ENCODE results near the gene METRN.
A peak's percentile ranks its signal among the peaks of the same experiment; 100 is the strongest.

Gene METRN

GRCh38 chr16:715477-716199, 720 bp downstream of the METRN start (continued):
- TF ChIP-seq ZBTB8A (tag by site-specific recombination; IDR thresholded peaks at IDR 0.05) (peak; percentile 64; the same call in 1 of the 2 replicates), ZFHX2 (tag by site-specific recombination; conservative IDR thresholded peaks at IDR 0.05) (peak; percentile 28; the same call in 1 of the 2 replicates), KLF8 (tag by site-specific recombination; IDR thresholded peaks at IDR 0.05) (peak; percentile 38; the same call in 1 of the 2 replicates), ZNF16 (tag by site-specific recombination; IDR thresholded peaks at IDR 0.05; ENCODE audit: low read depth) (no peak), ZBTB20 (tag by site-specific recombination; IDR thresholded peaks at IDR 0.05) (peak; percentile 55; the same call in 1 of the 2 replicates), ZNF561 (tag by site-specific recombination; IDR thresholded peaks at IDR 0.05; ENCODE audit: borderline replicate concordance) (peak; percentile 69; the same call in 1 of the 2 replicates), ZNF341 (tag by site-specific recombination; IDR thresholded peaks at IDR 0.05; ENCODE audit: low read depth) (peak; percentile 38), ZIC2 (tag by site-specific recombination; IDR thresholded peaks at IDR 0.05) (peak; percentile 66), ZNF366 (tag by site-specific recombination; conservative IDR thresholded peaks at IDR 0.05) (no peak), ZNF274 (IDR thresholded peaks at IDR 0.05; ENCODE audit: low read length) (no peak), ZNF274 (tag by site-specific recombination; IDR thresholded peaks at IDR 0.05; ENCODE audit: borderline replicate concordance) (no peak), KLF9 (tag by site-specific recombination; IDR thresholded peaks at IDR 0.05; ENCODE audit: low read depth) (peak; percentile 35; the same call in 1 of the 2 replicates), ZSCAN30 (tag by site-specific recombination; IDR thresholded peaks at IDR 0.05) (0 out of 2 replicates have a peak, but pooled peaks have one; percentile 30), KLF10 (tag by site-specific recombination; IDR thresholded peaks at IDR 0.05) (0 out of 2 replicates have a peak, but pooled peaks have one; percentile 27), WT1 (tag by site-specific recombination; IDR thresholded peaks at IDR 0.05) (peak; percentile 46; the same call in 1 of the 2 replicates), ZNF677 (tag by site-specific recombination; IDR thresholded peaks at IDR 0.05) (peak; percentile 9; the same call in 1 of the 2 replicates), KLF17 (tag by site-specific recombination; IDR thresholded peaks at IDR 0.05) (peak; percentile 58), ZNF335 (tag by site-specific recombination; conservative IDR thresholded peaks at IDR 0.05) (peak; percentile 48), GLIS2 (tag by site-specific recombination; IDR thresholded peaks at IDR 0.05) (peak; percentile 46; the same call in 1 of the 2 replicates), ZNF600 (tag by site-specific recombination; IDR thresholded peaks at IDR 0.05) (peak; percentile 65)
- TF ChIP-seq, protein P1, sequence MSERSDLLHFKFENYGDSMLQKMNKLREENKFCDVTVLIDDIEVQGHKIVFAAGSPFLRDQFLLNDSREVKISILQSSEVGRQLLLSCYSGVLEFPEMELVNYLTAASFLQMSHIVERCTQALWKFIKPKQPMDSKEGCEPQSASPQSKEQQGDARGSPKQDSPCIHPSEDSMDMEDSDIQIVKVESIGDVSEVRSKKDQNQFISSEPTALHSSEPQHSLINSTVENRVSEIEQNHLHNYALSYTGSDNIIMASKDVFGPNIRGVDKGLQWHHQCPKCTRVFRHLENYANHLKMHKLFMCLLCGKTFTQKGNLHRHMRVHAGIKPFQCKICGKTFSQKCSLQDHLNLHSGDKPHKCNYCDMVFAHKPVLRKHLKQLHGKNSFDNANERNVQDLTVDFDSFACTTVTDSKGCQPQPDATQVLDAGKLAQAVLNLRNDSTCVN (tag by site-specific recombination; optimal IDR thresholded peaks at IDR 0.05): peak; percentile 61
- TF ChIP-seq, protein P2, sequence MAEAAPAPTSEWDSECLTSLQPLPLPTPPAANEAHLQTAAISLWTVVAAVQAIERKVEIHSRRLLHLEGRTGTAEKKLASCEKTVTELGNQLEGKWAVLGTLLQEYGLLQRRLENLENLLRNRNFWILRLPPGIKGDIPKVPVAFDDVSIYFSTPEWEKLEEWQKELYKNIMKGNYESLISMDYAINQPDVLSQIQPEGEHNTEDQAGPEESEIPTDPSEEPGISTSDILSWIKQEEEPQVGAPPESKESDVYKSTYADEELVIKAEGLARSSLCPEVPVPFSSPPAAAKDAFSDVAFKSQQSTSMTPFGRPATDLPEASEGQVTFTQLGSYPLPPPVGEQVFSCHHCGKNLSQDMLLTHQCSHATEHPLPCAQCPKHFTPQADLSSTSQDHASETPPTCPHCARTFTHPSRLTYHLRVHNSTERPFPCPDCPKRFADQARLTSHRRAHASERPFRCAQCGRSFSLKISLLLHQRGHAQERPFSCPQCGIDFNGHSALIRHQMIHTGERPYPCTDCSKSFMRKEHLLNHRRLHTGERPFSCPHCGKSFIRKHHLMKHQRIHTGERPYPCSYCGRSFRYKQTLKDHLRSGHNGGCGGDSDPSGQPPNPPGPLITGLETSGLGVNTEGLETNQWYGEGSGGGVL (tag by site-specific recombination; IDR thresholded peaks at IDR 0.05): peak; percentile 43; the same call in 1 of the 2 replicates
- TF ChIP-seq, protein P3, sequence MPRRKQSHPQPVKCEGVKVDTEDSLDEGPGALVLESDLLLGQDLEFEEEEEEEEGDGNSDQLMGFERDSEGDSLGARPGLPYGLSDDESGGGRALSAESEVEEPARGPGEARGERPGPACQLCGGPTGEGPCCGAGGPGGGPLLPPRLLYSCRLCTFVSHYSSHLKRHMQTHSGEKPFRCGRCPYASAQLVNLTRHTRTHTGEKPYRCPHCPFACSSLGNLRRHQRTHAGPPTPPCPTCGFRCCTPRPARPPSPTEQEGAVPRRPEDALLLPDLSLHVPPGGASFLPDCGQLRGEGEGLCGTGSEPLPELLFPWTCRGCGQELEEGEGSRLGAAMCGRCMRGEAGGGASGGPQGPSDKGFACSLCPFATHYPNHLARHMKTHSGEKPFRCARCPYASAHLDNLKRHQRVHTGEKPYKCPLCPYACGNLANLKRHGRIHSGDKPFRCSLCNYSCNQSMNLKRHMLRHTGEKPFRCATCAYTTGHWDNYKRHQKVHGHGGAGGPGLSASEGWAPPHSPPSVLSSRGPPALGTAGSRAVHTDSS (tag by site-specific recombination; IDR thresholded peaks at IDR 0.05): no peak
- TF ChIP-seq, protein P4, sequence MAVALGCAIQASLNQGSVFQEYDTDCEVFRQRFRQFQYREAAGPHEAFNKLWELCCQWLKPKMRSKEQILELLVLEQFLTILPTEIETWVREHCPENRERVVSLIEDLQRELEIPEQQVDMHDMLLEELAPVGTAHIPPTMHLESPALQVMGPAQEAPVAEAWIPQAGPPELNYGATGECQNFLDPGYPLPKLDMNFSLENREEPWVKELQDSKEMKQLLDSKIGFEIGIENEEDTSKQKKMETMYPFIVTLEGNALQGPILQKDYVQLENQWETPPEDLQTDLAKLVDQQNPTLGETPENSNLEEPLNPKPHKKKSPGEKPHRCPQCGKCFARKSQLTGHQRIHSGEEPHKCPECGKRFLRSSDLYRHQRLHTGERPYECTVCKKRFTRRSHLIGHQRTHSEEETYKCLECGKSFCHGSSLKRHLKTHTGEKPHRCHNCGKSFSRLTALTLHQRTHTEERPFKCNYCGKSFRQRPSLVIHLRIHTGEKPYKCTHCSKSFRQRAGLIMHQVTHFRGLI (tag by site-specific recombination; IDR thresholded peaks at IDR 0.05): peak; percentile 77
- TF ChIP-seq, protein P5, sequence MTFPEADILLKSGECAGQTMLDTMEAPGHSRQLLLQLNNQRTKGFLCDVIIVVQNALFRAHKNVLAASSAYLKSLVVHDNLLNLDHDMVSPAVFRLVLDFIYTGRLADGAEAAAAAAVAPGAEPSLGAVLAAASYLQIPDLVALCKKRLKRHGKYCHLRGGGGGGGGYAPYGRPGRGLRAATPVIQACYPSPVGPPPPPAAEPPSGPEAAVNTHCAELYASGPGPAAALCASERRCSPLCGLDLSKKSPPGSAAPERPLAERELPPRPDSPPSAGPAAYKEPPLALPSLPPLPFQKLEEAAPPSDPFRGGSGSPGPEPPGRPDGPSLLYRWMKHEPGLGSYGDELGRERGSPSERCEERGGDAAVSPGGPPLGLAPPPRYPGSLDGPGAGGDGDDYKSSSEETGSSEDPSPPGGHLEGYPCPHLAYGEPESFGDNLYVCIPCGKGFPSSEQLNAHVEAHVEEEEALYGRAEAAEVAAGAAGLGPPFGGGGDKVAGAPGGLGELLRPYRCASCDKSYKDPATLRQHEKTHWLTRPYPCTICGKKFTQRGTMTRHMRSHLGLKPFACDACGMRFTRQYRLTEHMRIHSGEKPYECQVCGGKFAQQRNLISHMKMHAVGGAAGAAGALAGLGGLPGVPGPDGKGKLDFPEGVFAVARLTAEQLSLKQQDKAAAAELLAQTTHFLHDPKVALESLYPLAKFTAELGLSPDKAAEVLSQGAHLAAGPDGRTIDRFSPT (tag by site-specific recombination; IDR thresholded peaks at IDR 0.05): peak; percentile 17; the same call in 1 of the 2 replicates

All from HEK293 (cell line).